GM19467 (cell line): ENCODE results near the gene AMACR.
"Not testable (repeated sequence)": the region's sequence is repeated elsewhere in the genome, so short reads cannot be mapped to it uniquely, and the experiment has no call there.

Experiments used
- ATAC-seq: cut with Tn5 transposase; IDR thresholded peaks from one replicate; pipeline ENCODE4 v1.9.1; 2021; ENCODE audit warnings: mild to moderate bottlenecking, moderate library complexity; ENCODE audit not compliant: unreplicated experiment

Gene AMACR

DNA sequence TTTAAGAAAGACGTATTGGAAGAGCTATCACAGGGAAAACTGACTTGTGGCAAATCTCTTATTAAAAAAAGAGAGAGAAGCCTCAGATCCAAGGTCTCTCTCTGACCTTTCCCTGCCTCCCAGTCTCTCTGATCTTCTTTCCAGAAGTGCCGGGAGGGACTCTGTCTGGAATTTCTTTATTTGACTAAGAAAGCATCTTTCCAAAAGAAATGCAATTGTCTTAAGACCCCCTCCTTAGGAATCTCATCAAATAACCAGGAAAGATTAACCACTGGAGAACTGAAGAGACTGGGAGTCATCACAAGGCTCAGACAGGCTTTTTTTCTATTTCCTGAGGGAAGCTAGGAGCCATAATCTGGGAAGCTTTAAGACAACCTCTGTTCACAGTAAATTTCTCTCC lies 30.5 kb upstream of the AMACR start:
- no peak for ATAC-seq

DNA sequence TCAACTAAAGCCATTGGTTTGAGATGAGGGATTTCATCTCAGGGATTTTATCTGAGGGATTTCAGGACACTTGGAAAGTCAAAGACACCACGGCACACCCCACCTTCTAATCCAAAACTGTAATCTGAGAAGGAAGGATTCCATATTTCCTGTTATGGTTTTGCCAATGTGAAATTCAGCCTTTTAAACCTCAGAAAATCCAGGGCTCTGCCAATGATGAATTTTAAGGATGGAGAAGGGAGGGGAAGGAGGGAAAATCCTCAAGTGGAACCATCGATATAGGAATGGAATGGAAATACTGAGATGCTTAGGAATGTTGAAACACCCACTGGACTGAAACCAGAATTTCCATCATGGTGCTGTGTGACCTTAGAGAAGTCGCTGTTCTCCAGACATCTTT lies 29.9 kb upstream of the AMACR start:
- no peak for ATAC-seq

DNA sequence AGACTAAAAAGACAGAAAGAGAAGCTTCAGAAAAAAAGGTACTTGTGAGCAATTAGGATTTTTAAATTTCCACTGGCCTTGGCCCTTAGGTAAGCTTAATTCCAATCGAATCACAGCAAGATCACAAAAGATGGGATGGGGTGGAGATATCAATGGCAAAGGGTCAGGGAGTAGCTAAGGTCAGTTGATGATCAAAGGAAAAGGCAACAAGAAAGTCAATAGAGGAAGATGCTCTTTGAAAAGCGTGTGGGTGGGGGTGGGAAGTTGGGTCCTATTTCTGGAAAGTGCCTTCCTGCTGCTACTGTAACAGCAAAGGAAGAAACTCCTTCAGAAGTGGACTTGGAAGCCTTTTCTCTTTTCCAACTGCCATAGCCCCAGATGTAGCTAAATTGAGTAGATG lies 27.9 kb upstream of the AMACR start:
- no peak for ATAC-seq

DNA sequence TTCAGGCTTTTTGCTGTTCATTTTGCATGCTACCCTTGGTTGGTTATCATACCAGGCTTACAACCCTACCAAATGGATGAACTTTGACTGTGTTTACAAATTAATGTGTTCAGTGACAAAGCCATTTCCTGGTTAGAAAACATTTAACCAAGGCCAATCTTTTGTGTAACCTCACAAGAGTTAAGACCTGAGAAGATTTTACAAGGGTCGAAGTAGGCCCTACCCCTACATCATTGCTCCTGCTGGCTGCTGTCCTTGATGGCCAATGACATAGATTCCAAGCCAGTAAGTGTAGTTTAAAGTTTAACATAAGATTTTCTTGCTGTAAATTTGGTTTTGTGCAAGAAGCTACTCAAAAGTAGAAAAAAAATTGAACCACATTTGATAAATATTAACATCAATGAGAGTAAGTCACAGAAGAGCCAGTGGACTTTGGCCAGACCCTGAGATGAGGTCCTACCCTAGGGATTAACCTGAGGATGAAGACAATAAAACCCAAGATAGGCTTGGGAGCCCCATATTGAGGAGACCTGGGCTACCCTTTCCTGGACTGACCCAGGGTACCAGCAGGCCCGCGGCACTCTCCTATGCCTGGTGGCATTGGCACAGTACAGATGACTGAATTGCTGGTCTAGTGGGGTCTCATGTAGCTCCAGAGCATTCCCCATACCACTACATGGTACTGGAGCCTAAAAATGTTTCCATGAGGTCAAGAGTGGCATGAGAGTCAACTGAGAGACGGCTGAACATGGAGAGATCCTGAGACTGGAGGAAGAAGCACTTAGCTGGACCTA lies 26.9 kb upstream of the AMACR start:
- ATAC-seq, result peak; percentile 85

DNA sequence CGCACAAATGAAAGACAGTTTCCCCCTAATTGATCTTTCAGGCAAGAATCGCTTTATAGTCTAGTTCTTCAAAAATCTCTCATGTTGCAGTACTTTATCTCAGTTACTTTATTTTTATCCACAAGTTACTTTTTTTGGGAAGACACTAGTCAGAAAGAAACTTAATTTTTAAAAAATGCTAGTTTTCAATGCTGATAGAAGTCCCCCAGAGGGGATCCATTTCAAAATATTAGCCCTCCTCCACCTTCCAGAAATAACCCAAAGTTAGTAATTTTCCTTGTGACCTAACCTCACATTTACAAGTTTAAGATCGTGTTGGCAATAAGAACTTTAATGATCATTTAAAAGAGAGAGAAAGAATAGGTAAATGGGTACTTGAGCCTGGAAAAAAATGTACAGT lies 24.1 kb upstream of the AMACR start:
- ATAC-seq, result no peak

DNA sequence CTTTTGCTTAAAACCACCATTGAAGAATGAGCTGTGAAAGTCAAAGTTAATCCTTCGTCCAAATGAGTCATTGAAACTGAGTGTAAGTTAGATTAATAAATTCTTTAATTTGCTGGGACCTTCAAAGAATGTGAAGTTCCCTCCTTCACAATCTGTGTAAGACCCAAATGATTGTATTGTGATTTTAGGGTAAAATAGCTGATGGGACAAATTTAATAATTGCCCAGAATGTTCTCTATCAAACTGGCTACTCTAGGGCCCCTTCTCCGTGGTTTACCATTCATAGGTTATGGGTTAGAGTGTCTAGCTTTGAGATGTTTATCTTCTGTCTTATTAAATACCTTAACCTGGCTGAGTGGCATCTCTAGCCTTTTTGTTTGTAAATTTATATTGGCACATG lies 23.3 kb upstream of the AMACR start:
- ATAC-seq, result no peak

DNA sequence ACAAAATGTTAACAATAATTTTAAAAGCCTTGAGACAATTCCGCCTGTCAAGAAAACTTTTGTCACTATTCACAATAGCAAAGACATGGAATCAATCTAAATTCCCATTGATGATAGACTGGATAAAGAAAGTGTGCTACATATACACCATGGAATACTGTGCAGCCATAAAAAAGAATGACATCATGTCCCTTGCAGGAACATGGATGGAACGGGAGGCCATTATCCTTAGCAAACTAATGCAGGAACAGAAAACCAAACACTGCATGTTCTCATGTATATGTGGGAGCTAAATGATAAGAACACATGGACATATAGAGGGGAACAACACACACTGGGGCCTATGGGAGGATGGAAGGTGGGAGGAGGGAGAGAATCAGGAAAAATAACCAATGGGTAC lies 22.7 kb upstream of the AMACR start:
- ATAC-seq, result not testable (repeated sequence)

DNA sequence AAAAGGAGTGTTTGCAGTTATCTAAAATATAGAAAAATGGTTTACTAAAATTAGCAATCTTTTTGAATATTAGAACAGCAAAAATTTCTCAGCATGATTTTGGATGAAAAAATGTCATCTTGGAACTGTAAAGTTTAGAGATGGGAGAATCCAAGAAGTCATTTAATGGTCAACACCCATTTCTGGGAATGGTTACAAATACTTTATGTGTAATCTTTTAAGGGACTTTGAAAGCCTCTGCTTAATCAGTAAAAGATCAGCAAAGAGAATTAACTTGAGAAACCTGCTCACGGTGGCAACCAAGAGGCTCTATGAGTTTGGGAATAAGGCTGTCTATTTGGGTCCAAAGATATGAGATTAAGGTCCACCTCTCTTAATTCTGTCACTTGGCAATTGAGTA lies 22.2 kb upstream of the AMACR start:
- no peak for ATAC-seq

DNA sequence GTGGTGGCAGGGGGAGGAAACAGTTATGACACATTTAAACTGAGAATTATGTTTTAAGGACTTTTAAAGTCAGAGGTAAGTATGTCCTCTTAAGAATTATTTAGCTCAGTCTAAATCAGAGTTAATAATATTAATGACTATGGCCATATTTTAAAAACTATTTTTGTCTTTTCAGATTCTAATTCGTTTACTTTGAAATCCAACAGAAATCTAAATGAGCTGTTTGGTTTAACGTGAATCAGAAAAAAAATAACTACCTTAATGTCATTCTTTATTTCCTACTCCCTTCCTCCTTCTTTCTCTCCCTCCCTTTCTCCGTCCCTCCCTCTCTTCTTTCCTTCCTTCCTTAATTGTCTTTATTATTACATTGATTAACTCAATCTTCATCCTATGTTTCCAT lies 20.5 kb upstream of the AMACR start:
- ATAC-seq, result no peak

DNA sequence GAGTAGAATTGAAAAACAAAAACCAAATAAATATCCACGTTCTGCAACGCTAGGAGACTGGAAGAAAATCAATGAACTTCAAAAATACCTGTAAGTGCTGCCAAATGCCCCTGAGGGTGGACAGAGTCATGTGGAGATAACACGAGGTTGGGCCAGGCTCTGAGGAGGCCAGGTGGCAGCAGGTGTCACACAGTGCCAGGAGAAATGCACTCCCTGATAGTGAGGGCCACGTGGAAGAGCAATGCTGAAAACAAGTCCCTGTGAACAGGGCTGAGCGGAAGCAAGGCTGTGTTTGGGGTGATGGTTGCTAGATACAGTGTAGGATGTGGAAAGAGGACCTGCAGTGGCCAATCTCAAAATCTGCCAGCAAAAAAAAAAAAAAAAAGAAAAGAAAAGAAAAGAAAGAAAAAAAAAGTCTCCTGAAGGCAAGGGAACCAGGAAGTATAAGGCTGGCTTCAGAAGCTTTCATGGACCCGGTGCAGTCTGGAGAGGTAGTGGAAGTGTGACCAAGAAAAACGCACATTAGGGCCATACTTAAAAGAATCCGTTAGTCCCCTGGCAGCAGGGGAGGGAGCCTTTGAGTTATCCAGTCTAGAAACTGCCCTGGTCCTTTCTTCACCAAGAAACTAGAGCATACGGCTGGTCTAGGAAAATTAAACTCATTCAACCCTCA lies 18.4 kb upstream of the AMACR start:
- ATAC-seq, result no peak

DNA sequence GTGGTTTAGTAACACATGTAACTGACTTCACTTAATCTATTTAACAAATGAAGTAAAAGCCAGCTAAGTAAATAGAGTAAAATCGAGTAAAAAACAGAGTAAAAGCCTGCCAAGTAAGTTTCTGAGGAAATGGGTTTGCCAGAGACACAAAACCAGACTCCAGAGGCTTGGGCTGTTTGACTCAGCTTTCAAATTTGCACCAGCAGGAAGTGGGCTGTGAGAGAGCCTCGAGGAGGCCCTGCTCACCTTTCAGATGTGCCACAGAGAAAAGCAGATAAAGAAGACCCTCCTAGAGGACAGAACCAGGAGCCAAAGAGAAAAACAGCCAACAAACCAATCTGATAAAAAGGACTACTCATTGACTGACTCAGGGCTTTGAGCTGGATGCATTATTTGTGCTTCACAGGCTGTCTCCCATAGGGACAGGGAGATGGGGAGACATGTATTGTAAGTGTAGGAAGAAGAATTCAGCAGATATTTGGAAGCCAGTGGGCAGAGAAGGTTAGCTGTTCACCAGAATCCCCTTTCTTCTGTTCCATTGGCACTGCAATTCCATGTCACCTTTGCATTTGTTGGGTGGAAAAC lies 14.4 kb upstream of the AMACR start:
- ATAC-seq, result peak; percentile 95

DNA sequence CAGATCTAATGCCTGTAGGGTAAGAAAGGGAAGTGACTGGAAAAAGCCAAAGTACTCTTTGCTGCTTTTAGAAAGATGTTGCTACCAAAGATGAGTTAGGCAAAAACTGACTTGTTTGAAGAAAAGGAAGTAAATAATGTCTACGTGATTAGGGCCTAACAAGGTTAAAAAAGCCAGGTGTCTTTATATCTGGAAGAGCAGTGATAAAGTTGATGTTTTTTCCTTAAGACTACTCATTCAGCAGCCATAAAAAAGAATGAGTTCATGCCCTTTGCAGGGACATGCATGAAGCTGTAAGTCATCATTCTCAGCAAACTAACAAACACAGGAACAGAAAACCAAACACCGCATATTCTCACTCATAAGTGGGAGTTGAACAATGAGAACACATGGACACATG lies 13.5 kb upstream of the AMACR start:
- no peak for ATAC-seq

DNA sequence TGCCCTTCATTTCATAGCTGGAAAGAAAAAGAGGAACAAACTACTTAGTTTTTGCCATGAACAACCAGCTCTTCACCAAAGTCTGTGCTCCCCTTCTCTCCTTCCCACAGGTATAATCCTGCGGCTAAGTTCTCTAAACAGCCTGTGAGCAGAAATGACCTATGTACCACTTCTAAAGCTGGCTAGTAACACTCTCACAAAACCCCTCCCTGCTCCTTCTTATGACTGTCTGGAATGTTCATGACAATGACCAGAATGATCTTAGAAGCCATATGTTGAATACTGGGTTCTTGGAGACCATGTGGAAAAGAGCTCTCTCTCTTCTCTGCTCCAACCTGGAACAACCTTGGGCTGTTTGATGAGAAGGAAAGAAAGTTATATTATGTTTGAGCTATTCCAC lies 12.9 kb upstream of the AMACR start:
- ATAC-seq, result no peak

DNA sequence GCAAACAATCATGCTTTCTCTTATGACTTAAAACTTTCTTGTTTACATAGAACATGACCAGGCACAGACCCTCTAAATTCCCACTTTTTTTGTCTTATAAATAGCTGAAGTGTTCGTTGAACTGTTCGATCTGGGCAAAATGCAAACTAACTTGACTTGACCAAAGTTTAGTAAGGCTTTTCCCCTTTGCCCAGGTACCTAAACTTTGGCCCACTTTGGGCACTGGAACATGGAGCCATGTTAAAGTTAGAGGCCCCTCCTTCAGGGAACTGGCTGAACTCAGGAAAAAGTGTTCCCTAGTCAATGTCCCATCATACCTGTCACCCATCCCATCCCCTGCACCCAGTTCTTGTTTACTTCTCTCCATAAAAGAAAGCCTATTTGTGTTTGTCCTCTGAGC lies 9.4 kb upstream of the AMACR start:
- ATAC-seq, result no peak

DNA sequence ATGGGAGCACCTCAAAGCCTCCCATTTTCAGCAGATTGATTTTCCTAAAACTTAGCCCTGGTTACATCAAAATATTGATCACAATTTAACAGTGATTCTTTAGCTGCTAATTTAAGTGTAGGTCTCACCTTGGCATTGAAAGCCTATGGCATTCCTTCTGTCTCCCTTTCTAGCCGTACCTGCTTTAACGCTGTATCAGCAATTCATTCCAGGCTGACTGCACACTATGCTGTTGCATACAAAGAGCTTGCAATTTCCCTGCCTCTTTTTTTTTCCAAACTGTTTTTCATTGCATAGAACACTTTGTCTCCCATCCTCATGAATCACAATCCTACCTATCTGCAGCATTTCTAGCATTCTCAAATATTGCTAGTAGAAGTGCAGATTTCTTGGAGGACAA lies 8.9 kb upstream of the AMACR start:
- ATAC-seq, result no peak

DNA sequence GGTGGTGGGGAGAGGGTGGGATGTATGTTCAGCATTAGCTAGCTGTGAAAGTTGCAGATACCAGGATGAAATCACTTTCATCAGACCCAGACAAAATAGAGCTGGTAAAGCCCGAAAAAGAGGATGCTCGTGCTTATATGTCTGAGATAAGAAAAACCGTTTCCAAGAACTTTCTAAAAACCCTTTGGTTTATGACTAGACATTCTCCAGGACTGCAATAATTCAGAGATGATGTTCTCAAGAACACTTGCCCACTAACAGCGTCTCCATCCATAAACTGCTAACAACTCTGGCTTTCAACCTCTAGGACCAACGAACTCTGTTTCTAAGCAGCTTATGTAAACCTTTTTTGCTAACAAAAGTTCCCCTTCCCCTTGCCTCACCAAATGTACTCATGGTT lies 8.4 kb upstream of the AMACR start:
- no peak for ATAC-seq

DNA sequence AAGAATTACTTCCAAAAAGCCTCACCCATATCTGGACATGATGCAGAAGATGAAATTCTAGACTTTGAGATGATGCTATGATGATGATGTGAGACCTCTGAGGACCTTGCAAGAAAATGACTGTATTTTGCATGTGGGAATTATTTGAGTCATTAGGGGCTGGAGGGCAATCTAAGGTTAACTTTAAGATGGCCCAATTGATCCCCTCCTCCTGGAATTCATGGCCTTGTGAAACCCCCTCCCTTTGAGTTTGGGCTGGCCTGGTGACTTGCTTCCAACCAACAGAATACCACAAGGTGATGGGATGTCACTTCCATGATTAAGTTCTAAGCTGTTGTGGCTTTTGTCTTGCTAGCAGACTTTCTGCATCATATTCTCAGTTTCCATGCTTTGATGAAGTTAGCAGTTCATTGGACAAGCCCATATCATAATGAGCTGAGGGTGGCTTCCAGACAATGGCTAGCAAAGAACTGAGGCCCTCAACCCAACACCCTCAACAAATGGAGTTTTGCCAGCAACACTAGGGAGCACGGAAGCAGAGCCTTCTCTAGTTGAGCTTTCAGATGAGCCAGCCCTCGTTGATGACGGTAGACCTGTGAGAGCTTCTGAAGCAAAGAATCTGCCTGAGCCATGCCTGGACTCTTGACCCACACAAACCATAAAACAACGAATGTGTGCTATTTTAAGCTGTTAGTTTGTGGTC lies 7.4 kb upstream of the AMACR start:
- no peak for ATAC-seq

DNA sequence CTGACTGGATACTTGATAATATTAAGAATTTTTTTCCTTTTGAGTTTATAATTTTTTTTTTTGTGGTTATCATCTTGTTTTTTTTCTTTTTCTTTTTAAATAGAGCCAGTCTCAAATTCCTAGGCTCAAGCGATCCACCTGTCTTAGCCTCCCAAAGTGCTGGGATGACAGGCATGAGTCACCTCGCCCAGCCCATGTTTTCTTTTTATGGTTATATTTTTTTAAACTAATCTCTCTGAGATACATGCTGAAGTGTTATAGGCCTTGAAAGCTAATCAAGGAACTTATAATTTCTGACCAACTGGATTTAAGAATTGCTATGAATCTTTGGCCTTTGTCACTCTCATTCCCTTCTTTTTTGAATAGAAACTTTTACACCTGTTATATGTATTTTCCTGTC lies 6.8 kb upstream of the AMACR start:
- ATAC-seq, result no peak

DNA sequence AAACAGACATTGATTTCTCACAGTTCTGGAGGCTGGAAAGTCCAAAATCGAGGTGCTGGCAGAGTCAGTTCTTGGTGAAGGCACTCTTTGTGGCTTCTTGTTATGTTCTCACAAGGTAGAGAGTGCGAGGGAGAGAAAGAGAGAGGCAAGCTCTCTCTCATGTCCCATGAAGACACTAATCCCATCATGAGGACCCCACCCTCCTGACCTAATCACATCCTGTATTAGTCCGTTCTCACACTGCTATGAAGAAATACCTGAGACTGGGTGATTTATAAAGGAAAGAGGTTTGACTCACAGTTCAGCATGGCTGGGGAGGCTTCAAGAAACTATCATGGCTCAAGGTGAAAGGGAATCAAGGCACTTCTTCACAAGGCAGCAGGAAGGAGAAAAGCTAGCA lies 5.7 kb upstream of the AMACR start:
- no peak for ATAC-seq

DNA sequence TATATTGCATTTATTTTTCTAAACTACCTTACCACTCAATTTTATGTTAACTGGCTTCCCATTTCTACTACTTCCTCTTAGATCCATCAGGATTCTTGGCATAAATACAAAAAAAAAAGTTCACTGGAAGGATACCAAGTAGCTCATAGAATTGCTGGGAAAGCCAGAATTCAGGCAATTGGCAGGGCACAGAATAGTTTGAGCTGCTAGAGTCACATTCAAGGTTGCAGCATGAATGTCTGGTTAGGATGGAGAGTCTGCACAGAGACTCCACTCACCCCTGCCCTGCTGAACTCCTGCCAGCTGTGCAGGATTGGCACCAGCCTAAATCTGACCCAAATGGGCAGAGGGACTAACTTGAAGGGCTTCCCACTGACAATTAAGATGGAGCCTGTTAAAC lies 4.9 kb upstream of the AMACR start:
- ATAC-seq, result no peak

DNA sequence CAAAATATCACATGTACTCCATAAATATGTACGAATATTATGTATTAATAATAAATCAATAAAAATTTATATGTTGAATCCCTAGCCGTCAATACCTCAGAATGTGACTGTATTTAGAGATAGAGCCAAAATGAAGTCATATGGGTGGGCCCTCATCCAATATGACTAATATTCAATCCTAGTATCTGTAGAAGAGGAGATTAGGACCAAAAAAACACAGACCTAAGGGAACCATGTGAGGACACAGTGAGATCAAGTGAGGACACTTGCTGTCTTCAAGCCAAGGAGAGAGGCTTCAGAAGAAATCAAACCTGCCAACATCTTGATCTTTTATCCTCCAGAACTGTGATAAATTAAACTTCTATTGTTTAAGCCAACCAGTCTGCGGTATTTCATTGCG lies 3.7 kb upstream of the AMACR start:
- ATAC-seq, result no peak

DNA sequence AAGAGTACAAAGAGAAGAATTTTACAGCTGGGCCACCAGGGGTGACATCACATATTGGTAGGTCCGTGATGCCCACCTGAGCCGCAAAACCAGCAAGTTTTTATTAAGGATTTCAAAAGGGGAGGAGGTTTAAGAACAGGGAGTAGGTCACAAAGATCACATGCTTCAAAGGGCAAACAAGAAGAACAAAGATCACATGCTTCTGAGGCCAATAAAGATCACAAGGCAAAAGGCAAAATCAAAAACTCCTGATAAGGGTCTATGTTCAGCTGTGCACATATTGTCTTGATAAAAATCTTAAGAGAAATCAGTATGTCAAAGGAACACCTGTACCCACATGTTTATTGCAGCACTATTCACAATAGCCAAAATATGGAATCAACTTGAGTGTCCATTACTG lies 2.3 kb upstream of the AMACR start:
- ATAC-seq, result not testable (repeated sequence)
